Neural progenitor cell (in vitro differentiated cells): ENCODE measurements around the gene FER. TPM values are rescaled to one million over a fixed set of nuclear protein-coding genes. Genes with fewer than 3 reads are reported as not detected.
A peak's percentile ranks its signal among the peaks of the same experiment; 100 is the strongest.

ENCODE experiments used
- DNase-seq: peaks from one replicate; pipeline ENCODE4 v3.0.0-alpha.2; 2016; ENCODE audit warnings: low spot score
- H2AFZ ChIP-seq: fragments of 200-600 bp; sonication (generic); replicated peaks from 2 replicates; pipeline ENCODE4 v1.6.1; 2016; ENCODE audit warnings: antibody characterized with exemption
- H3F3A ChIP-seq: fragments of 200-600 bp; sonication (generic); 2 replicates; pipeline ENCODE4 v1.6.1; 2016; ENCODE audit warnings: antibody characterized with exemption, low read depth
- H3K27ac ChIP-seq: fragments of 200-600 bp; sonication (generic); 2 replicates; pipeline ENCODE4 v1.5.1; 2016; ENCODE audit warnings: mild to moderate bottlenecking
- H3K27me3 ChIP-seq: fragments of 200-600 bp; sonication (generic); 2 replicates; pipeline ENCODE4 v1.6.1; 2016; ENCODE audit warnings: mild to moderate bottlenecking, moderate library complexity
- H3K36me3 ChIP-seq: fragments of 200-600 bp; sonication (generic); 2 replicates; pipeline ENCODE4 v1.5.1; 2016
- H3K4me1 ChIP-seq: fragments of 200-600 bp; sonication (generic); 2 replicates; pipeline ENCODE4 v1.6.1; 2016; ENCODE audit warnings: mixed run types
- H3K4me2 ChIP-seq: fragments of 200-600 bp; sonication (generic); 2 replicates; pipeline ENCODE4 v1.6.1; 2016
- H3K4me3 ChIP-seq: fragments of 200-600 bp; sonication (generic); 2 replicates; pipeline ENCODE4 v1.5.1; 2016
- H3K79me2 ChIP-seq: fragments of 200-600 bp; sonication (generic); 2 replicates; pipeline ENCODE4 v1.6.1; 2016; ENCODE audit warnings: low read depth
- H3K9ac ChIP-seq: fragments of 200-600 bp; sonication (generic); 2 replicates; pipeline ENCODE4 v1.6.1; 2016
- H3K9me3 ChIP-seq: fragments of 200-600 bp; sonication (generic); 2 replicates; pipeline ENCODE4 v1.5.1; 2016; ENCODE audit warnings: low read depth
- H4K20me1 ChIP-seq: fragments of 200-600 bp; sonication (generic); 2 replicates; pipeline ENCODE4 v1.6.1; 2016; ENCODE audit warnings: low read depth
- H3K27ac Mint-ChIP-seq: 3 replicates; pipeline ENCODE4 v1.8.0; 2021; ENCODE audit warnings: mixed read lengths
- H3K27me3 Mint-ChIP-seq: 2 replicates; pipeline ENCODE4 v1.8.0; 2022; ENCODE audit warnings: low read depth, mild to moderate bottlenecking, inconsistent platforms, moderate library complexity, mixed read lengths; ENCODE audit not compliant: insufficient read depth
- H3K36me3 Mint-ChIP-seq: 3 replicates; pipeline ENCODE4 v1.8.0; 2021; ENCODE audit warnings: mixed read lengths
- H3K4me1 Mint-ChIP-seq: 3 replicates; pipeline ENCODE4 v1.8.0; 2021; ENCODE audit warnings: mixed read lengths
- H3K4me3 Mint-ChIP-seq: 3 replicates; pipeline ENCODE4 v1.8.0; 2021; ENCODE audit warnings: mild to moderate bottlenecking, moderate library complexity, mixed read lengths
- H3K9me3 Mint-ChIP-seq: 3 replicates; pipeline ENCODE4 v1.8.0; 2020; ENCODE audit warnings: mixed read lengths
- CTCF ChIP-seq: fragments of 200-600 bp; sonication (generic); IDR thresholded peaks from 2 replicates; pipeline ENCODE4 v1.5.1; 2017; ENCODE audit warnings: antibody characterized with exemption, mild to moderate bottlenecking
- EZH2 ChIP-seq: fragments of 200-600 bp; sonication (generic); IDR thresholded peaks from 2 replicates; pipeline ENCODE4 v1.6.1; 2017; ENCODE audit warnings: antibody characterized with exemption, mild to moderate bottlenecking, moderate library complexity
- EZH2phosphoT487 ChIP-seq: fragments of 200-600 bp; sonication (generic); IDR thresholded peaks from 2 replicates; pipeline ENCODE4 v1.6.1; 2017; ENCODE audit warnings: antibody characterized with exemption
- total RNA-seq: library from RNA; depleted of rRNA; stranded (reverse); fragments of >200 nt; gene quantifications from 2 replicates; pipeline ENCODE4 v1.2.3, GENCODE V29; 2015; ENCODE audit warnings: low replicate concordance

FER gene
- total RNA-seq, 1 donor from 2014 or later, result 25.0 TPM

DNA sequence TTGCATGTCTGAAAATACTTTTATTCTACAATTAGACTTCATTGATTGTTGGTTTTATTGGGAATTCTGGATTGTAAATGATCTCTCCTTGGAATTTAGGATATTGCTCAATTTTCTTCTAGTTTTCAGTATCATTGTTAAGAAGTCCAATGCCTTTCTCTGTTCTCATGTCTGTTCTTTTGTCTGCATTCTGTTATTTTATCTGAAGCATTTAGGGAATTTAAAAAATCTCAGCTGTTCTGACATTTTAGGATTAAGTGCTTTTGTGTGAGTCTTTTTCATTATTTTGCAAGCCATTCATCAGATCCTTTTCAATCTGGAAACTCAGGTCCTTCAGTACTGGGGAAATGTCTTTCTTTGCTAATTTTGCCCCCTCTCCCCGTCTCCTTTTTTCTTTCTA lies 4.4 kb upstream of the FER start:
- no peak overlapping the region for H2AFZ ChIP-seq
- no peaks in the 10 kb centered on the region for H4K20me1 ChIP-seq
- peak overlapping the region; percentile 87 for H3K27ac ChIP-seq
- Mint-ChIP-seq H3K27me3 (peaks cover 3% of the 10 kb centered on the region), H3K4me1 (peaks cover 16% of the 10 kb centered on the region), H3K9me3 (no peaks in the 10 kb centered on the region), H3K36me3 (no peaks in the 10 kb centered on the region), H3K4me3 (no peak overlapping the region), H3K27ac (no peak overlapping the region)
- no peaks in the 10 kb centered on the region for H3K9me3 ChIP-seq
- H3K4me2 ChIP-seq, result peak overlapping the region; percentile 33
- peaks cover 22% of the 10 kb centered on the region for H3K4me1 ChIP-seq
- H3K9ac ChIP-seq, result no peak overlapping the region
- H3K79me2 ChIP-seq, result peaks cover 13% of the 10 kb centered on the region
- H3K4me3 ChIP-seq, result no peak overlapping the region
- no peaks in the 10 kb centered on the region for H3K27me3 ChIP-seq
- H3K36me3 ChIP-seq, result no peaks in the 10 kb centered on the region
- TF ChIP-seq EZH2phosphoT487 (no peak), EZH2 (no peak), CTCF (no peak)
- peak; percentile 40 for DNase-seq
- H3F3A ChIP-seq, result peaks cover 13% of the 10 kb centered on the region

- H3K9ac ChIP-seq, result peak overlapping the region; percentile 18
- H3K9me3 ChIP-seq, result no peaks in the 10 kb centered on the region
- H3K4me3 ChIP-seq, result no peak overlapping the region
- H4K20me1 ChIP-seq, result no peaks in the 10 kb centered on the region
- no peaks in the 10 kb centered on the region for H3K36me3 ChIP-seq
- Mint-ChIP-seq H3K27ac (no peak overlapping the region), H3K27me3 (peaks cover 3% of the 10 kb centered on the region), H3K4me1 (peaks cover 16% of the 10 kb centered on the region), H3K36me3 (no peaks in the 10 kb centered on the region), H3K9me3 (no peaks in the 10 kb centered on the region), H3K4me3 (no peak overlapping the region)
- peaks cover 15% of the 10 kb centered on the region for H3F3A ChIP-seq
- DNase-seq, result no peak
- TF ChIP-seq EZH2phosphoT487 (no peak), EZH2 (no peak), CTCF (no peak)
- peaks cover 22% of the 10 kb centered on the region for H3K4me1 ChIP-seq
- peak overlapping the region; percentile 33 for H3K4me2 ChIP-seq
- peak overlapping the region; percentile 87 for H2AFZ ChIP-seq
- no peaks in the 10 kb centered on the region for H3K27me3 ChIP-seq
- peak overlapping the region; percentile 87 for H3K27ac ChIP-seq
- peaks cover 13% of the 10 kb centered on the region for H3K79me2 ChIP-seq
Measured at GRCh38 chr5:108743846-108744245, 3.9 kb upstream of the FER start.

- Mint-ChIP-seq H3K27ac (peak overlapping the region; percentile 77), H3K4me3 (peak overlapping the region; percentile 94), H3K4me1 (peaks cover 25% of the 10 kb centered on the region), H3K36me3 (no peaks in the 10 kb centered on the region), H3K9me3 (no peaks in the 10 kb centered on the region), H3K27me3 (no peaks in the 10 kb centered on the region)
- no peaks in the 10 kb centered on the region for H3K9me3 ChIP-seq
- H3K36me3 ChIP-seq, result no peaks in the 10 kb centered on the region
- TF ChIP-seq EZH2phosphoT487 (no peak), EZH2 (no peak), CTCF (no peak)
- H3K4me3 ChIP-seq, result peak overlapping the region; percentile 75
- peaks cover 22% of the 10 kb centered on the region for H3K4me1 ChIP-seq
- peaks cover 39% of the 10 kb centered on the region for H3K79me2 ChIP-seq
- peak overlapping the region; percentile 89 for H3K9ac ChIP-seq
- peak overlapping the region; percentile 85 for H3K4me2 ChIP-seq
- no peak for DNase-seq
- no peak overlapping the region for H3K27ac ChIP-seq
- H3K27me3 ChIP-seq, result no peaks in the 10 kb centered on the region
- no peaks in the 10 kb centered on the region for H4K20me1 ChIP-seq
- H3F3A ChIP-seq, result peaks cover 21% of the 10 kb centered on the region
- peak overlapping the region; percentile 29 for H2AFZ ChIP-seq
Measured at GRCh38 chr5:108747111-108747773, 455 bp upstream of the FER start.
